ENCODE results near the gene CXorf51B. TPM values are rescaled to one million over a fixed set of nuclear protein-coding genes. Genes with fewer than 3 reads are reported as not detected.
"Not testable (repeated sequence)": the region's sequence is repeated elsewhere in the genome, so short reads cannot be mapped to it uniquely, and the experiment has no call there.

The CXorf51B gene
- polyA plus RNA-seq (ENCODE audit: low read depth in 6 of 6), result not detected

DNA sequence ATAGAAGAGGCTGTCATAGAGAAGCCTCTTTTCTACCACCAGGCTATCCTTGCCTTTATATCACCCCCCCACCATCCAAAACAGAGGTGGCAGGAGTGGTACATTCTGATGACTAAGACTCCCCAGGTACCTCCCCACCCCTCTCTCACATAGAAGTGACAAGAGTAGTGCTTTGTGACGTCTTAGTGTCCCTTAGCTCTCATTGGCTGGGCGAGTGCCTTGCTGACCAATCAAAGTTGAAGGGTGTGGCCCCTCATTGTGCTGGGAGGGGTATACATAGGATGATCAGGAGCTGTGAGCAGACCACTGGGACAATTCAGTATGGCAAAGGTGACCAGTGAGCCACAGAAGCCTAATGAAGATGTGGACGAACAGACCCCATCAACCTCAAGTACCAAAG is at the start of gene CXorf51B:
TSS of gene CXorf51B (plus strand) at position 301 of the 400 bp plus-strand sequence. CDS start at position 322, 21 bp downstream.
- not testable (repeated sequence) for DNase-seq; H3K27me3 Mint-ChIP-seq; H3K9me3 Mint-ChIP-seq; H3K4me1 Mint-ChIP-seq; H3K27ac Mint-ChIP-seq; H3K4me3 Mint-ChIP-seq; H3K36me3 Mint-ChIP-seq; ATAC-seq (ENCODE audit: low read depth in 2 of 2)

DNA sequence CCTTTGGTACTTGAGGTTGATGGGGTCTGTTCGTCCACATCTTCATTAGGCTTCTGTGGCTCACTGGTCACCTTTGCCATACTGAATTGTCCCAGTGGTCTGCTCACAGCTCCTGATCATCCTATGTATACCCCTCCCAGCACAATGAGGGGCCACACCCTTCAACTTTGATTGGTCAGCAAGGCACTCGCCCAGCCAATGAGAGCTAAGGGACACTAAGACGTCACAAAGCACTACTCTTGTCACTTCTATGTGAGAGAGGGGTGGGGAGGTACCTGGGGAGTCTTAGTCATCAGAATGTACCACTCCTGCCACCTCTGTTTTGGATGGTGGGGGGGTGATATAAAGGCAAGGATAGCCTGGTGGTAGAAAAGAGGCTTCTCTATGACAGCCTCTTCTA is 5.1 kb downstream of the CXorf51B start, which contains the start of gene CXorf51A:
TSS of gene CXorf51A (minus strand) at position 101 of the 400 bp plus-strand sequence. CDS start at position 80, 21 bp downstream.
- not testable (repeated sequence) for H3K9me3 Mint-ChIP-seq; H3K27ac Mint-ChIP-seq; DNase-seq; H3K27me3 Mint-ChIP-seq; H3K4me1 Mint-ChIP-seq; H3K4me3 Mint-ChIP-seq; H3K36me3 Mint-ChIP-seq; ATAC-seq (ENCODE audit: low read depth in 2 of 2)

DNA sequence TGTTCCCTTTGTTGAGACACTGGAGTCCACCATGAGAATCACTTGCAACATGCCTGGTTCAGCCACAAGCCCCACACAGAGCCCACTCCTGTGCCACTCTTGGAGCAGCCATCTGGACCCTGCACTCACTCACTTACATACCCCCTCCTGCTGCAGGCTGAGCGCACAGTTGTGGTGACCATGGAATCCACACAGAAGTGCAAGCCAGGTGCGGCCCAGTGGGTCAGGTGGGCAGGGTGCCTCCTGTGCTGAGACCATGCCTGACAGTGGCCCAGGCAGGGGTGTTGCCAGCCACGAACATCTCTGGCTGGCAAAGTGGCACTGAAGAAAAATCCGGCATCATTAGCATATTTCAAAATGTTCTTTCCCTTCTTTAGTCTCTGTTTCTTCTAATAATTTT is 22.4 kb downstream of the CXorf51B start:
- H3K36me3 Mint-ChIP-seq, result no peaks in the 10 kb centered on the region
- H3K4me1 Mint-ChIP-seq, result no peaks in the 10 kb centered on the region
- peaks cover 0 to 5% (median 2%) of the 10 kb centered on the region in 7 donors for H3K9me3 Mint-ChIP-seq
- ATAC-seq (ENCODE audit: low read depth in 2 of 2), result no peak
- no peak for DNase-seq
- H3K27me3 Mint-ChIP-seq, result no peaks in the 10 kb centered on the region
- no peak overlapping the region for H3K27ac Mint-ChIP-seq
- H3K4me3 Mint-ChIP-seq, result no peak overlapping the region

DNA sequence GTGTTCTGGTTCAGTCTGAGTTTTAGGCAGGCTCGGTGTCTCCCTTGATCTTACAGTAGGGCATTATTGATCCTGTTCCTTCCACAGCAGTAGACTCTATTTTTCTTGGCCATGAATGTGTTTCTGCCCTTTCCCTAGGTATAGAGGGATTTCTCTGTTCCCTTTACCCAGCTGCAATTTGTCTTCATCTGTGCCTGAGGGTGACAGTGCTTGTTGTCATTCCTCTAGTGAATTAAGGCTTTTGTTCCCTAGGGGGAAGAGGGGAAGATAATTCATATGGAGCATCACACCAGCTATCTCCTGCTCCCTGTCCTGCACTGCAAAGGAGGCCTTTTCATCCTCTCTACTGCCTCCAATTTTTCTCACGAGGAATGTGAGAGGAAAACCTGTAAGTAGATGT is 44.7 kb downstream of the CXorf51B start:
- no peak for DNase-seq
- Mint-ChIP-seq H3K36me3 (no peaks in the 10 kb centered on the region), H3K4me3 (no peak overlapping the region), H3K27ac (no peak overlapping the region), H3K4me1 (peaks cover 0 to 6% (median 0%) of the 10 kb centered on the region in 3 donors), H3K27me3 (no peaks in the 10 kb centered on the region), H3K9me3 (peaks cover 0 to 4% (median 3%) of the 10 kb centered on the region in 7 donors)
- ATAC-seq (ENCODE audit: low read depth in 2 of 2), result no peak

Other genes with a start within 250 kb of the CXorf51B start
- gene CXorf51A, start 5.0 kb downstream of the CXorf51B start, polyA plus RNA-seq (ENCODE audit: low read depth in 6 of 6), result not detected

All from naive B cell (primary cell).